GM21360 (cell line): ENCODE results near the gene ETV7.

Experiments
- ATAC-seq: cut with Tn5 transposase; IDR thresholded peaks from one replicate; pipeline ENCODE4 v1.9.1; 2021; ENCODE audit warnings: mild to moderate bottlenecking, moderate library complexity; ENCODE audit not compliant: unreplicated experiment

The ETV7 gene

DNA sequence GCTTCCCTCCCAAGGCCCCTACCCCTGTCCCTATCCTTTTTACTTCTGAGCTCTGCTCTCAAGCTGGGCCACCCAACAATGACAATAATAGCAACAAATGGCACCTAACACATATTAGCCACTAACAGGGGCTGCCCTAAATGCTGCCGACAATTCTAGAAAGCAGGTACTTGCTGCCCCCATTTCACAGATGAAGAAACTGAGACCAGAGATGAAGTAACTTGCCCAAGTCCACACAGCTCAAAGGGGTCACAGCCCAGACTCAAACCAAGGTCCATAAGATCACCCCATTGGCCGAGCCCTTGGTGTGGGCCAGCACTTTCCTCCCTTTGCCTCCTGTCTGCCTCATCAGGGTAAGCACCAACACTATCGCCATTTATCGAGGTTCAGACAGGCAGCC is 62.8 kb downstream of the ETV7 start:
- ATAC-seq = no peak

- ATAC-seq = no peak
Measured at GRCh38 chr6:36324191-36324590, 63.3 kb downstream of the ETV7 start.

GRCh38 chr6:36323062-36323461 is 64.4 kb downstream of the ETV7 start:
- no peak for ATAC-seq

DNA sequence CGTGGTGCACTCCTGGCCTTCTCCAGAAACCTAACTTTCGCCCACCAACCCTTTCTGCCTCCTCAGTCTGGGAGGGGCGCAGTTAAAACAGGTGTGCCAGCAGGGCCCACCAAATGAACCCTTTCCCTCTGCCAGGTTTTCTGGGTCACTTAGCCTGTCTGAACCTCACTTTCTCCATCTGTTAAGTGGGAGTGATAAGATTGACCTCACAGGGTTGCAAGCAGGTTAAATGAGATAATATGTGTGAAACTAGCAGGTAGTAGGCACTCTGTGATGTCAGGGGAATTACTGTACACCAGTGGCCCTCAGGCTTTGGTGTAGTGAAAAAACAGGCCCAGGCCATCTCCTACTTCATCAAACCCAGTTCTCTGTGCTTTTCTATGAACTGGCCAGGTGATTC is 64.9 kb downstream of the ETV7 start:
- ATAC-seq = no peak

GRCh38 chr6:36320475-36320874 is 67.0 kb downstream of the ETV7 start:
- ATAC-seq = no peak

- ATAC-seq = no peak
Measured at GRCh38 chr6:36319821-36320220, 67.6 kb downstream of the ETV7 start.

DNA sequence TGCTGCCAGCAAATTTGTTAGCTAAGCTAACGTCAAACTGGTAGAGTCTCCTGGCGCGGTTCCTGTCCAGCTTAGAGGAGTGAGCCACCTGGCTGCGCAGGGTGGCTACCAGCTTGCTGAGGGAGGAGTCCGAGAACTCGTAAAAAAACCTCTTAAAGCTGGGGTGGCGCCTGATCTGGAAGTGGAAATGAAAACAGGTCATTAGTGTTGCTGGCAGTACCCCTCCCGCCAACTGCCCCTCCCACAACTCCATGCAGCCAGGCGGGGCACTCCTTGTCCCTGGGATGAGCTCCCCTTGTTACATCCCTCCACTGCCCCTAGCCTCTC is 68.1 kb downstream of the ETV7 start:
- ATAC-seq = no peak

- ATAC-seq = no peak
Measured at GRCh38 chr6:36318690-36319435, 68.6 kb downstream of the ETV7 start.

- no peak for ATAC-seq
Measured at GRCh38 chr6:36317623-36318022, 69.8 kb downstream of the ETV7 start.
